Adrenal gland (tissue), 5 donors: Measurements from ENCODE around the gene MRFAP1L1.

Experiments used
- POLR2A ChIP-seq, 2 donors: fragments of 450-650 bp; IDR thresholded peaks; one replicate each; pipeline ENCODE4 v1.6.1; 2017; ENCODE audit warnings: antibody characterized with exemption in 2 of 2, mild to moderate bottlenecking in 2 of 2, moderate library complexity in 1 of 2
- TF ChIP-seq, protein P1 (sequence below), 6 experiments: fragments of 450-650 bp in 4 of 6; fragments of 200-600 bp in 2 of 6; sonication (generic) in 1 of 6; IDR thresholded peaks; 1 replicate in 5 of 6; 2 replicates in 1 of 6; pipeline versions ENCODE4 v1.5.1 to v1.8.0; 2016 to 2021; ENCODE audit warnings: antibody characterized with exemption in 6 of 6, mild to moderate bottlenecking in 2 of 6, moderate library complexity in 1 of 6
- donor health status: DM: no; HTN: no; CAD: no.

DNA sequence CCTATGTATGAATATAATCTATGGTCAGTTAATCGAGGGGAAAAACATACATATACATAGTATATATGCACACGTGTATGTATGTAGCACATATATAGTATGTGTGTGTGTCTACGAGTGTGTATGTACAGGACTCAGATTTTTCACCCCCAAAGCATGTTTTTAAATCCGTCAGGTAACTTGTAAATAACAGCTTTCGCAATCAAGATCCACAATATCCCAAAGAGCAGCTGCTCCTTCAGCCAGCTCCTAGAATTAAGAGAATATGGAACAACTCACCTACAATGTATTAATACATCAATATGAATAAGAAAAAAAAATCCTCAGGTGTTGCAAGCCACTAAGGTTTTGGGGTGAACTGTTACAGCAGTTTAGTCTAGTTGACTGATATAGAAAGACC is 3.5 kb downstream of the MRFAP1L1 start:
- no peak for TF ChIP-seq POLR2A (IDR thresholded peaks at IDR 0.05)
- TF ChIP-seq, protein P1, sequence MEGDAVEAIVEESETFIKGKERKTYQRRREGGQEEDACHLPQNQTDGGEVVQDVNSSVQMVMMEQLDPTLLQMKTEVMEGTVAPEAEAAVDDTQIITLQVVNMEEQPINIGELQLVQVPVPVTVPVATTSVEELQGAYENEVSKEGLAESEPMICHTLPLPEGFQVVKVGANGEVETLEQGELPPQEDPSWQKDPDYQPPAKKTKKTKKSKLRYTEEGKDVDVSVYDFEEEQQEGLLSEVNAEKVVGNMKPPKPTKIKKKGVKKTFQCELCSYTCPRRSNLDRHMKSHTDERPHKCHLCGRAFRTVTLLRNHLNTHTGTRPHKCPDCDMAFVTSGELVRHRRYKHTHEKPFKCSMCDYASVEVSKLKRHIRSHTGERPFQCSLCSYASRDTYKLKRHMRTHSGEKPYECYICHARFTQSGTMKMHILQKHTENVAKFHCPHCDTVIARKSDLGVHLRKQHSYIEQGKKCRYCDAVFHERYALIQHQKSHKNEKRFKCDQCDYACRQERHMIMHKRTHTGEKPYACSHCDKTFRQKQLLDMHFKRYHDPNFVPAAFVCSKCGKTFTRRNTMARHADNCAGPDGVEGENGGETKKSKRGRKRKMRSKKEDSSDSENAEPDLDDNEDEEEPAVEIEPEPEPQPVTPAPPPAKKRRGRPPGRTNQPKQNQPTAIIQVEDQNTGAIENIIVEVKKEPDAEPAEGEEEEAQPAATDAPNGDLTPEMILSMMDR (IDR thresholded peaks at IDR 0.05): no peak
